Measurements from ENCODE around the gene DPYD. TPM values are rescaled to one million over a fixed set of nuclear protein-coding genes. Genes with fewer than 3 reads are reported as not detected.

The DPYD gene
- total and polyA plus RNA-seq, 9 donors, result 17.2 to 45.9 (median 38.7) TPM

GRCh38 chr1:97041026-97041425 lies 879.8 kb downstream of the DPYD start:
- no peak overlapping the region for H3K4me3 ChIP-seq
- no peaks in the 10 kb centered on the region for H3K36me3 ChIP-seq
- whole genome bisulfite sequencing, 3 donors, result 5 to 46% (median 13%) methylated on average over 2 of the region's 2 CpGs
- H3K4me1 ChIP-seq (ENCODE audit: insufficient read depth), result no peaks in the 10 kb centered on the region
- TF ChIP-seq EP300 (IDR thresholded peaks at IDR 0.05) (no peak), POLR2A (IDR thresholded peaks at IDR 0.05) (no peak), CTCF (IDR thresholded peaks at IDR 0.05) (no peak)
- DNase-seq, result no peak
- no peaks in the 10 kb centered on the region for H3K9me3 ChIP-seq
- no peaks in the 10 kb centered on the region for H3K27me3 ChIP-seq
- intact Hi-C loops (cut with DNase I), result no loop called here
- no peak overlapping the region for H3K27ac ChIP-seq

- H3K4me1 ChIP-seq (ENCODE audit: insufficient read depth), result no peaks in the 10 kb centered on the region
- no peaks in the 10 kb centered on the region for H3K27me3 ChIP-seq
- WGBS, 3 donors, result 81 to 84% (median 82%) methylated on average over 4 of the region's 4 CpGs
- H3K4me3 ChIP-seq, result no peak overlapping the region
- H3K27ac ChIP-seq, result no peak overlapping the region
- TF ChIP-seq POLR2A (IDR thresholded peaks at IDR 0.05) (no peak), EP300 (IDR thresholded peaks at IDR 0.05) (no peak), CTCF (IDR thresholded peaks at IDR 0.05) (no peak)
- DNase-seq, result no peak
- H3K9me3 ChIP-seq, result no peaks in the 10 kb centered on the region
- no peaks in the 10 kb centered on the region for H3K36me3 ChIP-seq
- intact Hi-C loops (cut with DNase I), result no loop called here
These were observed 882.4 kb downstream of the DPYD start for GRCh38 chr1:97038410-97038809.

GRCh38 chr1:97034651-97035050 lies 886.2 kb downstream of the DPYD start:
- no peak overlapping the region for H3K4me3 ChIP-seq
- 68 to 76% (median 72%) methylated on average over 2 of the region's 2 CpGs for WGBS, 3 donors
- H3K4me1 ChIP-seq (ENCODE audit: insufficient read depth), result no peaks in the 10 kb centered on the region
- H3K27me3 ChIP-seq, result no peaks in the 10 kb centered on the region
- intact Hi-C loops (cut with DNase I), result no loop called here
- no peaks in the 10 kb centered on the region for H3K36me3 ChIP-seq
- no peak for TF ChIP-seq POLR2A (IDR thresholded peaks at IDR 0.05)
- TF ChIP-seq CTCF (IDR thresholded peaks at IDR 0.05), result no peak
- no peak for TF ChIP-seq EP300 (IDR thresholded peaks at IDR 0.05)
- H3K9me3 ChIP-seq, result no peaks in the 10 kb centered on the region
- H3K27ac ChIP-seq, result no peak overlapping the region
- DNase-seq, result no peak

- Histone ChIP-seq H3K27me3 (no peaks in the 10 kb centered on the region), H3K4me3 (no peak overlapping the region), H3K27ac (no peak overlapping the region), H3K9me3 (no peaks in the 10 kb centered on the region), H3K36me3 (no peaks in the 10 kb centered on the region), H3K4me1 (ENCODE audit: insufficient read depth) (no peaks in the 10 kb centered on the region)
- TF ChIP-seq CTCF (IDR thresholded peaks at IDR 0.05) (no peak), EP300 (IDR thresholded peaks at IDR 0.05) (no peak), POLR2A (IDR thresholded peaks at IDR 0.05) (no peak)
- intact Hi-C loops (cut with DNase I), result no loop called here
- no peak for DNase-seq
- 51 to 79% (median 61%) methylated on average over 2 of the region's 2 CpGs for WGBS, 3 donors
These were observed 886.9 kb downstream of the DPYD start for GRCh38 chr1:97033949-97034348.

Data from ovary (tissue), 9 donors.